Astrocyte of the spinal cord (primary cell): ENCODE results near the gene OLAH.

Source experiments
- DNase-seq: peaks from one replicate; pipeline ENCODE4 v3.0.0; 2011; ENCODE audit warnings: low read depth, low spot score
- H3K4me3 ChIP-seq: 2 replicates; pipeline ENCODE4 v1.5.1; 2011; ENCODE audit warnings: low read depth, mild to moderate bottlenecking, low read length, moderate library complexity
- in situ Hi-C: cut with HindIII; loops from 2 replicates; pipeline ENCODE4 v1.10.0; 2017; ENCODE audit warnings: low sequenced_read_pairs
- TF ChIP-seq, protein P1 (sequence below): IDR thresholded peaks from 2 replicates; pipeline ENCODE4 v1.5.1; 2012; ENCODE audit warnings: low read depth, mild to moderate bottlenecking, low read length, inconsistent platforms

Gene OLAH

DNA sequence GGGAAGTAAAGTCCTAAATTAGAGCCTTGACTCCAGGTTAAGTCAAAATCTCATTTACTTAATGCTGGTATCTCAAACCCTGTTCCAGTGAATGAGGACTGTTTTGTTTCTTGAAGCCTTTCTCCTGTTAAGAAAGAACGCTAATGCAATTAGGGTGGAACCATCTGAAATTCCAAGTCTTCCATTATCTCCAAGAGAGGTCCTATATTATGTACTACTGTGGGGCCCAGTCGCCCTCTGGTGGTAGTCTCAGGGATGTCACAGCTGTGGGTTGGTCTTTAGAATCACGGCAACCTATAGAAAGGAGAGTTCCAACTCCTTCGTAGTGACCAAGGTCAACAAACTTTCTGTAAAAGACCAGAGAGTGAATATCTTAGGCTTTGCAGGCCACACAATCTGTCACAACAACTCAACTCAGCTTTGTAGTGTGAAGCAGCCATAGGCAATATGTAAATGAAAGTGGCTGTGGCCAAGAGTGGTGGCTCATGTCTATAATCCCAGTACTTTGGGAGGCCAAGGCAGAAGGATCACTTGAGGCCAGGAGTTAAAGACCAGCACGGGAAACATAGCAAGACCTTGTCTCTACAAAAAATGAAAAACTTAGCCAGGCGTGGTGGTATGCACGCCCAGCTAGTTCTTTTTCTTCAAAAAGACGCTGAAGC, 62.7 kb downstream of the OLAH start:
- in situ Hi-C loops, result no loop called here
- DNase-seq, result peak; percentile 75
- no peak overlapping the region for H3K4me3 ChIP-seq
- TF ChIP-seq, protein P1, sequence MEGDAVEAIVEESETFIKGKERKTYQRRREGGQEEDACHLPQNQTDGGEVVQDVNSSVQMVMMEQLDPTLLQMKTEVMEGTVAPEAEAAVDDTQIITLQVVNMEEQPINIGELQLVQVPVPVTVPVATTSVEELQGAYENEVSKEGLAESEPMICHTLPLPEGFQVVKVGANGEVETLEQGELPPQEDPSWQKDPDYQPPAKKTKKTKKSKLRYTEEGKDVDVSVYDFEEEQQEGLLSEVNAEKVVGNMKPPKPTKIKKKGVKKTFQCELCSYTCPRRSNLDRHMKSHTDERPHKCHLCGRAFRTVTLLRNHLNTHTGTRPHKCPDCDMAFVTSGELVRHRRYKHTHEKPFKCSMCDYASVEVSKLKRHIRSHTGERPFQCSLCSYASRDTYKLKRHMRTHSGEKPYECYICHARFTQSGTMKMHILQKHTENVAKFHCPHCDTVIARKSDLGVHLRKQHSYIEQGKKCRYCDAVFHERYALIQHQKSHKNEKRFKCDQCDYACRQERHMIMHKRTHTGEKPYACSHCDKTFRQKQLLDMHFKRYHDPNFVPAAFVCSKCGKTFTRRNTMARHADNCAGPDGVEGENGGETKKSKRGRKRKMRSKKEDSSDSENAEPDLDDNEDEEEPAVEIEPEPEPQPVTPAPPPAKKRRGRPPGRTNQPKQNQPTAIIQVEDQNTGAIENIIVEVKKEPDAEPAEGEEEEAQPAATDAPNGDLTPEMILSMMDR, result peak; percentile 95

DNA sequence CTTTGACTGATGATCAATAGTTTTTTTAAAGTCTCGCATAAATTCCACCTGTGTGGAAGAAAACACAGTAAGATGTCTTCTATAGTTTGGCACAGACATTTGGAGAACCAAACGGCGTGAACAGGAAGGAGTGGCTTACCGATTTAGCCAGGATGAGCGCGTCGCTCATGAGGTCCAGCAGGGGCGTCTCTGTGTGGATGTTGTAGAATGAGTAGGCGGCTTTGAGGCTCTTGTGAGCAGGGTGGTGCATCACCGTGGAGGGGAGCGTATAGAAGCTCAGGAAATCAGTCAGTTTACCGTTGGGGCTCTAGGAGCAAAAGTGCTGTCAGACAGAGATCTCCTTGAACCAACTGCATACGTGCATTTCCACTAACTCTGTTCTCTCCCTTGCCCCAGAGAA, 68.9 kb downstream of the OLAH start:
- in situ Hi-C loops, result no loop called here
- DNase-seq, result no peak
- H3K4me3 ChIP-seq, result no peak overlapping the region
- TF ChIP-seq, protein P1, result no peak

DNA sequence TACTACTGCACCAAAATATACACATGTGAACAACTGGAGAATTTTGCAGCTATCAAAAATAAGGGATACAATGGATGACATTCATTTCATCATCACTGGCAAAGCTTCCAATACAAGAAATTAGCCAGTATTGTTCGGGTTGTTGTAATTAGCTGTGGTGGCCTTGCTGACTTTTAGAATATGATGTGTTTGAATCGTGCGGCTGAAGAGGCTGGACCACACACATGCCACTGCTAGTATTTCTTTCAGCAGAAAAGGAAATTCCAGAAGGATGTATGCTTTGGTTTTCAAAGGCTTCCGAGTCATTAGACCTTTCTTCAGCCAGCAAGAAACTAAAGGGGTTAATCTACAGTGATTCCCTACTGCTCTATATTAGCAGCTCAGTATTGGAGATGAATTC, 70.0 kb downstream of the OLAH start:
- TF ChIP-seq, protein P1, result no peak
- in situ Hi-C loops, result no loop called here
- no peak overlapping the region for H3K4me3 ChIP-seq
- DNase-seq, result no peak

DNA sequence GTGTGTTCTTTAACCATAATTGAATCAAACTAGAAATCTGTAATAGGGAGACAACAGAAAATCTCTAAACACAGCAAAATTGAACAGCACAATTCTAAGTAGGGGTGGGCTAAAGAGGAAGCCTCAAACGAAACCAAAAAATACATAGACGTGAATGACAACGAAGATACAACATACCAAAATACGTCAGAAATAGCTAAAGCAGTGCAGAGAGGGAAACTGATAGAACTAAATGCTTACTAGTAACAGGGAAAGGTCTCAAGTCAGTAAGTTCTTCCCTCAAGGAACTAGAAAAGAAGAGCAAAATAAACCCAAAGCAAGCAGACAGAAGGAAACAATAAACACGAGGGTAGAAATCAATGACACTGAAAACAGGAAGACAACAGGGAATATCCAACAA, 72.5 kb downstream of the OLAH start:
- in situ Hi-C loops, result no loop called here
- no peak for DNase-seq
- no peak overlapping the region for H3K4me3 ChIP-seq
- TF ChIP-seq, protein P1, result no peak

DNA sequence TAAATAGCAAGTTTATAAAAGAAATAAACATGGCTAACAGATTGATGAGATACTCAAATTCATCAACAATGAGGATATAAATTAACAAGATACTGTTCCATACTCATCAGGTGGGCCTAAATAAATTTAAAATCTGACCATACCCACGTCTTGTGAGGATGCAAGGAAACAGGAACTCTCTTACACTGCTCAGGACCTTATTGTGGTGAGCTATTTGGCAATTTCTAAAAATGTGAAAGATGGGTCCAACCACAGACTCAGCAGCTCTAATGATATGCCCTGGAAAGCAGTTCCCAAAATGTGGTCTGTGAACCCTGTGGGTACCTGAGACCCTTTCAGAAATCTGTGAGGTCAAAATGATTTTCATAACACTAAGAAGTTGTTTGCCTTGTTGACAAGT, 74.9 kb downstream of the OLAH start:
- DNase-seq, result no peak
- H3K4me3 ChIP-seq, result no peak overlapping the region
- in situ Hi-C loops, result no loop called here
- TF ChIP-seq, protein P1, result no peak

DNA sequence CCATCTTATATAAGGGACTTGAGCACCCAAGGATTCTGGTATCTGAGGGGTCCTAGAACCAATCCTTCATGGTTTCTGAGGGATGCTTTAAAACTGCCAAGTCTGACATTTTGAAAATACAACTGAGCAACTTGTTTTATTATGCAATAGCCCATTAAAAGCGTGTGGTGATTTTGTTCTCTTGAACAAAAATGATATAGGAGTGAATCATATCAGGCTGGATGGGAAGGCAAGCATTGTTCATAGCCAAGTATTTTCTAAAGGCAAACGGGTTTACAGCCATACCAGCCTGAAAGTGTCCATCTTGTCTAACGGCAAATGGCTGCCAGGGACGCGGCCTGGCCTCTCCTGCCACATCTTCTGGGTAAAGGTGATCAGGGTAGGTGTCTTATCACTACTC, 76.8 kb downstream of the OLAH start:
- H3K4me3 ChIP-seq, result no peak overlapping the region
- TF ChIP-seq, protein P1, result no peak
- DNase-seq, result peak; percentile 61
- in situ Hi-C loops, result no loop called here

DNA sequence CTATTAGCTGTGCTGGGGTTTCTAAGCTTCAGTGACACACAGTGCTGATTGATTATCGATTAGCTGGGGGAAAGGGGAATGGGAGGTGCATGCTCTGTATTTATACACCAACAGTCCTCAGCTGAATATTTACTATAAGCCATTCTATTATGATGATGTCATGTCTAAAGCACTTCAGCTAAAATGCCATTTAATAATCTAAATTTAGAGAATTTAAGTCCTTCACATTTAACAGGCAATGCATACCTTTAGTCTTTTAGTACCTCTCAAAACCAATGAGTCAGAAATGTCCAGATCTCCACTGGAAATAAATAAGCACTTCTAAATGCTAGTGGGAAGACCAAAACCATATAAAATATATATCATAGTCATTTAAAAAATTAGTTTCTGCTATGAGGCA, 78.0 kb downstream of the OLAH start:
- TF ChIP-seq, protein P1, result no peak
- in situ Hi-C loops, result no loop called here
- no peak overlapping the region for H3K4me3 ChIP-seq
- no peak for DNase-seq
